MG63 (cell line): ENCODE results near the gene FARS2. TPM values are rescaled to one million over a fixed set of nuclear protein-coding genes. Genes with fewer than 3 reads are reported as not detected.

ENCODE experiments used
- DNase-seq: peaks from one replicate; pipeline ENCODE4 v3.0.0-alpha.2; 2020
- H3K27me3 ChIP-seq: fragments of 250-450 bp; sonication (Bioruptor Pico); 2 replicates; pipeline ENCODE4 v1.5.1; 2020; ENCODE audit warnings: mild to moderate bottlenecking, moderate library complexity
- H3K36me3 ChIP-seq: fragments of 250-450 bp; sonication (Bioruptor Pico); 2 replicates; pipeline ENCODE4 v1.5.1; 2020; ENCODE audit warnings: mild to moderate bottlenecking, moderate library complexity
- H3K4me3 ChIP-seq: fragments of 250-450 bp; sonication (Bioruptor Pico); 2 replicates; pipeline ENCODE4 v1.5.1; 2020; ENCODE audit warnings: mild to moderate bottlenecking, moderate library complexity
- H3K9me3 ChIP-seq: fragments of 250-450 bp; sonication (Bioruptor Pico); 2 replicates; pipeline ENCODE4 v1.5.1; 2020; ENCODE audit warnings: mild to moderate bottlenecking, moderate library complexity
- total RNA-seq: library from RNA; depleted of rRNA; stranded (reverse); fragments of >200 nt; shearing (Covaris generic); gene quantifications from 2 replicates; pipeline ENCODE4 v1.2.3, GENCODE V29; 2014; ENCODE audit warnings: low replicate concordance

The FARS2 gene
- total RNA-seq, 1 experiment from 2014 or later = 17.3 TPM

DNA sequence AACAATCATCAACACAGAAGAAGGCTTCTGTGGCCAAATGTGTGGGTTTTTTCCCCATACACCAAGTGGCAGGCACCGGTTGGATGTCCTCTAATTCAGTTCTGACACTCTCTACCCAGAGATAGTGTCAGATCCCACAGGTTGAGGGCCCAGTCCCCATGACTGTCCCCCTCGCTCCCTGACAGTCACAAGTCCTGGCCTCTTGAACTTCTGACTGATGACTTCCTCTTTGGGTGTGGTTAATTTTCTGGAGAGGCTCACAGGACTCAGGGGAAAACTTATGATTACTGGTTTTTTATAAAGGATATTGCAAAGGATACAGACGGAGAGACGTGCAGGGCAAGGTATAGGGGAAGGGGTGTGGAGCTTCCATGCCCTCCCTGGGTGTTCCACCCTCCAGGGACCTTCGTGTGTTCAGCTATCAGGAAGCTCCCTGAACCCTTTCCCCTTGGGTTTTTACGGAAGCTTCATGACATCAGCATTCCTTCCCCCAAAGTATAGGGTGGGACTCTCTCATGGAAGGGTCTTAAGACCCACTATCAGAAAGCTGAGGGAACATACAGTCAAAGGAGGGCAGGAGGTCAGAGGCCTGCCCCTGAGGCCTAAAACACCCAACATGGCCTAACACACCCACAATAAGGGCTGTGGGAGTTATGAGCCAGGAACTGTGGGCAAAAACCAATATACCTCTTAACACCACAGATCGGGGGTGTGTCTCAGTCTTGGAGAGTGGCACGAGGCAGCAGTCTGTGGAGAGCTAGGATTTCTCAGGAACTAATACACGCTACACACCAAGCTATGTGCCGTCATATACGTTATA, 33.3 kb downstream of the FARS2 start:
- H3K9me3 ChIP-seq = no peaks in the 10 kb centered on the region

DNA sequence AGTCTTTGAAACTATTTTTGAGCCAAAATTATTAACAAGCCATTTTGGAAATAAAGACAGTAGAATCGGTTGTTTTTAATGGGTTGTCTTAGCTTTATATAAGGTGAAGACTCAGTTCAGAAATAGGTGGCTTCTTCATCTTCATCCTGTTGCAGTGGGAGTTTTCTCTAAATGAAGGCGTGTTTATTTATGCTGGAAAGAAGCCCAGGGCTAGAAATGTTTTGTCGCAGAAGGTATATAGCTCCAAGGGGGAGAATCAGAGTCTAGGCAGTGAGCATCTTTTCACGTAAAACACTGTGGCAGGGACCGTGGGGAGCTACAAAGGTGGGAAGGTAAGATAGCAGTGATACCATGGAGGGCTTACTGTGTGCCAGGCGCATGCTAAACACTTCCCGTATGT, 34.3 kb downstream of the FARS2 start:
- Histone ChIP-seq H3K27me3 (no peaks in the 10 kb centered on the region), H3K36me3 (no peaks in the 10 kb centered on the region), H3K4me3 (no peak overlapping the region), H3K9me3 (no peaks in the 10 kb centered on the region)
- no peak for DNase-seq

More for the DNA sequence above, 33.3 kb downstream of the FARS2 start:
- Histone ChIP-seq H3K27me3 (no peaks in the 10 kb centered on the region), H3K4me3 (no peak overlapping the region), H3K36me3 (no peaks in the 10 kb centered on the region)
- DNase-seq = no peak

DNA sequence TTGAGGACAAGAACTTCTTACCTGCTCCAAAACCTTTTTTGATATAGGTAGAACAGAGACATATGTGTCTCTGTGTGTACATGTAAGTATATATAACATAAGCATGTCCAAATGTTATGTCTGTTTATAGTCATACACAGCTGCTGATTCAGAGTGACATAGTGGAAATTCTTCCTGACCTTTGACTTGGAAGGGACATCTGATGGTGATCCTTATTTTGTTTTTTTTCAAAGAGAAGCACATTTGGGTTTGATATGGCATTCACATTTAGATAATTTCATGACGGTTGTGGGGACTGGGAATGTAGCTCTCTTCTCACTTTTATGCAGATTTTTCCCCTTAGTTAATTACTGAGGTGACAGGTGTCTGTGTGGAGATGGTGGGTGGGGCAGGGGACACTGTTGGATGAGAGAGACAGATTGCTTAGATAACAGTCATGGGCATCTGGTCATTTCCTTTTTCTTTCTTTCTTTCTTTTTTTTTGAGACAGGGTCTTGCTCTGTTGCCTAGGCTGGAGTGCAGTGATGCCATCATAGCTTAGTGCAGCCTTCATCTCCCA, 39.0 kb downstream of the FARS2 start:
- Histone ChIP-seq H3K9me3 (no peaks in the 10 kb centered on the region), H3K36me3 (no peaks in the 10 kb centered on the region), H3K4me3 (no peak overlapping the region), H3K27me3 (no peaks in the 10 kb centered on the region)
- DNase-seq = no peak

DNA sequence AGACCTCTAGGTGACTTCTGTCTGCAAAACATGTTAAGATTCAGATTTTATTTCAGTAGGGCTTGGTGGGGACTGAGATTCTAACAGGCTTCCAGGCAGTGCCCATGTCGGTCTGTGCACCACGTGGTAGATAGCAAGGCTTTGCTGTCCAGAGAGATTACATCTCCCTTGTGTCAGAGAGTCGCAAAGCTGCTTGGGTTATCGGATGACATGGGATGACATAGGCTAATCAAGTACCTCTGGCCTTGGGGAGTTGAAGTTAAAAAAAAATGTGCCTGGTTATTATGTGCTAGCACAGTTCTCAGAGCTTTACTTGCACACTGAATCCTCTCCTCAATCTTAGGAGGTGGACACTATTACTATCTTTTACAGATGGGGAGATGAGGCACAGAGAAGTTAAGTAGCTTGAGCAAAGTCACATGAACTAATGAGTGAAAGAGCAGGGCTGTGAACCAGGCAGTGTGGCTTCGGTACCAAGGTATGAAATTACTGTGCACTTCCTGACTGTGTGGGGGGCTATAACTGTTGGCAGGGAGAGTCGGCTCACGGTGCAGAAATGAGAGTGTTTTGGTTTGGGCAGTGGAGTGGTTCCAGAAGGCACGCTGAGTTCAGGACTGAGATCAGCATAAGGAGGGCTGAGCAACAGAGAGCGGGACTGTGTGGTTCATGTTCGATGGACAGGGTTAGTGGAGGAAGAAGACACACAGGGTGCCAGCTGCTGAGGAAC, 41.1 kb downstream of the FARS2 start:
- H3K27me3 ChIP-seq = no peaks in the 10 kb centered on the region
- no peak for DNase-seq
- no peaks in the 10 kb centered on the region for H3K9me3 ChIP-seq
- H3K36me3 ChIP-seq = no peaks in the 10 kb centered on the region
- no peak overlapping the region for H3K4me3 ChIP-seq

DNA sequence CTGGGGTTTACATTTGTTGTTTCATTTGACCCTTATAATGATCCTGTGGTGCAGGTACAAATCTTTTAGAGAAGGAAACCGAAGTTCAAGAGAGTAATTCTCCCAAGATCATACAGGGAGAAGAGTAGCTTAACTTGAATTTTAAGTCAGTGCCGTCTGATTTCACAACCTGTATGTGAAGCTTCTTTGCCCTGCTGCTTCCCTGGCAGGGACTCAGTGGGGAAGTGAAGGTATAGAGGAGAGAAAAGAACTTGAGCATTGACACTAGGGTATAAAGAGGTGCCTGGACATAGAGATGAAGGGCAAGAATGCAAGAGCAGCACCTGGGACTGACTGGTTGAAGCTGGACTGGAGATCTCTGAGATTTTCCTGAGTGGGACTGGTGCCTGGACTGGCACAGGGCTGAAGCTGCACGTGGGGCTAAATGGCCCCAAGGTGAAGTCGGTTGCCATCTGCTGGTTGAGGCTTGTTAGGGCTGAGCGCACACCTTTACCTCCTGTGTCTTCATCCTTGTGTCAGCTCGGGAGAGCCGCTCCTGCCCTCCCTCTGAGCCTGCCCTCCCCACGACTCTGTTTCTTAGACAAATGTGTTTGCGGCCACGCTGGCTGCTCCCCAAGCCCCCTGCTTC, 41.8 kb downstream of the FARS2 start:
- Histone ChIP-seq H3K9me3 (no peaks in the 10 kb centered on the region), H3K36me3 (no peaks in the 10 kb centered on the region), H3K27me3 (no peaks in the 10 kb centered on the region), H3K4me3 (no peak overlapping the region)
- no peak for DNase-seq

DNA sequence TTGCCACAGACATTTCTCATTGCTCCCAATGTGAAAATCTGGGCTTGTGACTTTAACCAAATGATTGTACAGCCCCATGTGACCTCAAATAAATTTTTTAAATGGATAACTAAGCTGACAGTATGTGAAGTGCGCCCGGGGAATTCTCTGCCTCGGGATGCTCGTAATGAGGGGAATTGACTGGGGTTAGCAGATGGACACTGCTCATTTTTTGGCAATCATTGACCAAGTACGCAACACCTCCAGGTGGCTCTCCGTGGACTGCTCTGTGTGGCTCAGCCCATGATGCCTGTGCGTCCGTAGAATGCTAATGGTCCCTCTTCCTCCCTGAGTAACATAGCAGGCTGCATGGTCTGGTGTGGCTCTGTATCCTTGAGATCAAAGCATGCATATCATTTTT, 42.4 kb downstream of the FARS2 start:
- no peak overlapping the region for H3K4me3 ChIP-seq
- H3K9me3 ChIP-seq = no peaks in the 10 kb centered on the region
- DNase-seq = no peak
- peaks cover 3% of the 10 kb centered on the region; the same call in 1 of the 2 replicates for H3K36me3 ChIP-seq
- no peaks in the 10 kb centered on the region for H3K27me3 ChIP-seq

DNA sequence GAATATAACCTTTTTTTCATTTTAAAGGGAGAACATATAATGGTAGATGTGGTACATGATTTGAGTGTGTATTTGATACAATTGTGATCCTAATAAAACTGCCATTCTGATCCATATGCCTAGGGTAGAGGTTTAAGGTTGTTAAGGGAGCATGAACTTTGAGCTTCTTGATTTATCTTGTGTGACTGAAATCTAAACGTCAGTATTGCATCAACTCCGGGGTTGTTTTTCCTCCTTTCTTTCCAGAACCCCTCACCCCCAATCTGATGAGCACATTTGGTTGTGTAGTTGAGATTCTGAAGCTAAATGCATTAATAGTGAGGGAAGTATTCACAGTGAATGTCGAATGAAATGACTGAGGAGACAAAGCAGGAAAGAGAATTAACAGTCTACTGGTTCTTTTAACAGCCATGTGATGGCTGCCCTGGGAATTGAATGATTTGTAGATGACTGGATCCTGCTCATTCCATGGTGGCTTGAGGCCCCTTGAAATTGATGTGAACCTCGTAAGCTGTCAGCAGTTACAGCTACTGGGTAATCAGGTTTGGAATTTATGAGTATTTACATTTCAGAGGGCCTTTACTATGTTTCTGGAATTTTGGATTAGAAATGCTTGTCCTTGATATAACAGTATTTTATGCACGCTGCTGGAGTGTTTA, 44.8 kb downstream of the FARS2 start:
- no peaks in the 10 kb centered on the region for H3K27me3 ChIP-seq
- peaks cover 3% of the 10 kb centered on the region; the same call in 1 of the 2 replicates for H3K36me3 ChIP-seq
- no peak for DNase-seq
- no peaks in the 10 kb centered on the region for H3K9me3 ChIP-seq
- H3K4me3 ChIP-seq = no peak overlapping the region

DNA sequence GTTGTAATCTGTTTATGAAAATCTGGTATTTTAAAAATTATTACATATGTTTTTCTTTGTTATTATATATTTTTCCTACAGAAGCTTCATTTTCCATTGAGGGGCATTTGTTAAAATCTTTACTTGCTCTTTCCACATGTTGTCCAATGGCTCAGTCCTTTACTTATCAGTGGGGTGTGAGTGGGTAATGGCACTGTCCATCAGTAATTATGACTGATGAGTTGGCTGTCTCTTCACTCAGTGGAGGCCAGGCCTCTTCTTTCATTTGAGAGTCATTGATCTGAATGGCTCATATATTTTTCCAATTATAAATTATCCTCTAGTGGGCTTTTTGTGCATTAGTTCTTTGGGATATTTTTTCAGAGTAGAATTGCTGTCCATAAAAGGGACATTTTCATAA, 45.7 kb downstream of the FARS2 start:
- Histone ChIP-seq H3K9me3 (no peaks in the 10 kb centered on the region), H3K36me3 (peaks cover 3% of the 10 kb centered on the region; the same call in 1 of the 2 replicates), H3K27me3 (no peaks in the 10 kb centered on the region), H3K4me3 (no peak overlapping the region)
- no peak for DNase-seq

DNA sequence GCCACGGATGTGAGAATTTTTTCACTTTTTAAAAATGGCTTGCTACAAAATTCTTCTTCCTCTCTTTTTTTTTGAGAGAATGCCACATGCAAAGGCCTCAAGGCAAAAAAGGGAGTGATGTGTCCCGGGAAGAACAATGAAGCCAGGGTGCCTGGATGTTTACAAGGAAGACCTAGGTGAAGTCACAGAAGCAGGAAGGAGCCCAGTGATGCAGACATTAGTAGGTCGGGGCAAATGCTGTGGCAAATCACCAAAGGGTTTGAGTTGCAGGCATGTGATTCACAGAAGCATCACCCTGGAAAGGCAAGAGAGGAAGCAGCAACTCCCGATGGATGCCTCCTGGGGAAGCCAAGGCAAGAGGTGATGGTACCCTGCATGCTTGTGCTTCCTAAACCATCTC, 46.8 kb downstream of the FARS2 start:
- Histone ChIP-seq H3K27me3 (no peaks in the 10 kb centered on the region), H3K36me3 (peaks cover 3% of the 10 kb centered on the region; the same call in 1 of the 2 replicates), H3K4me3 (no peak overlapping the region), H3K9me3 (no peaks in the 10 kb centered on the region)
- DNase-seq = no peak

DNA sequence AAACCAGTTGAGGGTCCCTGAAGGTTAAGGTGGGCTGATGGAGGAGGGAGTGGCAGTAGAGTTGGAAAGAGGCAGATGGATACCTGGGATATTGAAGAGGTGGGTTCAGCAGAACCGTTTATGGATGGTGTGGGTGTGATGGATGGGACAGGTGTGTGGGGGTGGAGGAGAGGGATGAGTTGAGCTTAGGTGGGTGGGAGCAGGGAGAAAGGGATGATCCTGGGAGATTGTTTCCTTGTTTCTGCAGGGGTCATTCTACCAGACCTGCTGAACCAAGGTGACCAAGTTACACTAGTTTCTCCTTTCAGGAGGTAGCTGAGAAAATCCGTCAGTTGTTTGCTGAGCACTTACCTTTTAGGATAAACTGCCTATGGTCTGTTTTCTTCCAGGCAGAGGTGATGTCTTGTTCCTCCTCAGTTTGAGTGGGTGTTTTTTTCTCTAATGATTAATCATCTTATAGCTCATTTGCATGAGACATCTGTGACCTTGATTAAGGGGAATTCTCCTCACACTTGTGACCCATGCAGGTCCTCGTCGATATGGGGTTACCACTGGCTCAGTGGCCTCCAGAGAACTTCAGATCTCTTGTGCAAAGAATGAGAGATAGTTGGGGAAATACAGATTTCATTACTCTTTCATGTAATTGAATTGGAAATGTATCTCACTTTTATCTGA, 53.0 kb downstream of the FARS2 start:
- no peaks in the 10 kb centered on the region for H3K36me3 ChIP-seq
- DNase-seq = no peak
- H3K4me3 ChIP-seq = no peak overlapping the region
- no peaks in the 10 kb centered on the region for H3K9me3 ChIP-seq
- H3K27me3 ChIP-seq = no peaks in the 10 kb centered on the region

DNA sequence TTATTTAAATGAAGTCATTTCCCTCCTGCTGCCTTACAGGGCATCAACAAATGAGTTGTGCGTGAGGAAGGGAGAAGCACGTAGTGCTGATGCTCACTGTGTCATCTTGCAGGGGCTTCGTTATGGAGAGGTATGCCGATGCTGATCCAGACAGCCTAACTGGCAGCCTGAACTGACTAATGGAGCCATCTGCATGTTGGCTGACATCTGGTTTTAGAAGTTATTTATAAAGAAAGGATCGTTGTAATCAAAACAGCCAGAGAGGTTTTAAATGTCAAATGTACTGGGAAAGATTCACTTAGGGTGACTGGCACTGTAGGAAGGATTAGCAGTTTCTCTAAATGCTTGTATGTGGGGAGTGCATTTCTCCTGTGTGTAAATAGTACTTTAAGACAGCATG, 54.6 kb downstream of the FARS2 start:
- no peak for DNase-seq
- H3K27me3 ChIP-seq = no peaks in the 10 kb centered on the region

DNA sequence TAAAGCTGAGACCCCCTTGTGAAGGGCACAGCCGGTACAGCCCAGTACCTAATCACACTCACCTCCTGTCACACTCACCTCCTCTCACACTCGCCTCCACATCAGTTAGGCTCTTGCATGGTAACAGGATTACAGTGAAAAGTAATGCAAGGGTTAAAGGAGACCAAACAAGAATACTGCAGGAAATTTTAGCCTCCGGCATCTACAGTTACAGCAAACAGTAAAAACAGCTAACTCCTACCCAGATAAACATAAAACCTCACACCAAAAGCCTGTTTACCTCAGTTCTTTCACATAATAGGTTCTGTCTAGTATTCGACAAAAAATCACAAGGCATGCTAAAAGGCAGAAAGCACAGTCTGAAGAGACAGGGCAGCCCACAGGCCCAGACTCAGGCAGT, 55.6 kb downstream of the FARS2 start:
- DNase-seq = no peak

More for the DNA sequence above, 54.6 kb downstream of the FARS2 start:
- Histone ChIP-seq H3K36me3 (no peaks in the 10 kb centered on the region), H3K9me3 (no peaks in the 10 kb centered on the region), H3K4me3 (no peak overlapping the region)

DNA sequence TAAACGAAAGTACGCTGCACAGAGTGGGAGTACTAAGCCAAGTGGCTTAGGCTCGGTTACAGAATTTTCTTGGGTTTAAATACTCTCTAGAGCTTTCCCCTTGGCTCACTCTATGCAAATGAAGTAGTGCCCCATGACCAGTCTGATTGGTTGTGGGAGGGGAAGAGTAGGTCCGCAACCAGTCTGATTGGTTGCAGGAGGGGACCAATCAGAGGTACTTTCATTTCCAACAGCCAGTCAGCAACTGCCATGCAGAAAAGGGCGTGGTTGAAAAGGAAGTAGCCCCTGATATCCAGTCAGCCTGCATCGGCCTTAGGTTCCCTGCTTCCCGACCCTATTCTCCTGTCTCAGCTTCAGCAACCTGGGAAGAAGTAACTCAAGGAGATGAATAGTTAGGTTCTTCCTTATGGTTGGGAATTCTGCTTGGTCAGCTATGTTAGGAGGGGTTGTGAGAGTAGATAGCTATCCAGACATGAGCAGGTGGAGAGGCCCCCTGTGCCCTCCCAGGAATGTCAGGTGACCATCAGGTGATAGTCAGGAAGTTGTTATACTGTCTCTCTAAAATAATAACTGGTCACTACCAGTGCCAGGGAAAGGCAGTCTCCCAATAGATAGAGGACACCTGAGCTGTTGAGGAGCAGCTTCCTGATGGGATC, 57.4 kb downstream of the FARS2 start:
- no peaks in the 10 kb centered on the region for H3K36me3 ChIP-seq
- H3K27me3 ChIP-seq = no peaks in the 10 kb centered on the region
- H3K4me3 ChIP-seq = no peak overlapping the region
- no peaks in the 10 kb centered on the region for H3K9me3 ChIP-seq
- DNase-seq = no peak

More for the DNA sequence above, 55.6 kb downstream of the FARS2 start:
- H3K4me3 ChIP-seq = no peak overlapping the region
- H3K36me3 ChIP-seq = no peaks in the 10 kb centered on the region
- no peaks in the 10 kb centered on the region for H3K9me3 ChIP-seq
- H3K27me3 ChIP-seq = no peaks in the 10 kb centered on the region

DNA sequence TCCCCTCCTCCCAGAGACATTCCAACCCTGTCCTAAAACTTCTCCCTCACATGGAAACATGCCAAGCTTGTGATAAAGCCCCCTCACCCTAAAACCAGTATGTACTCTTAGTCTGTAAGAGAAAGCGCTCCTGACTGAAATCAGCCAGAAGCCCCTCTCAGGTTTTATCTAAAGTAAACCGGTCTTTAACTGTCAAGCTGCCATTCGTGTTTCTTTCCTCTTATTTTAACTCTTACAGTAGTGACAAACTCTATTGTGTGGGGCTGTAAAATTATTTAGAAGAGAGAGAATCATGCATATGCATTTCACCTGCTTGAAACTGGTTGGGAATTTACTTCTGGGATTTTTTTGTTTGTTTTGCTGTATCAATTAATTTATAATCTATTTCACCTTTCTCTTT, 62.7 kb downstream of the FARS2 start:
- Histone ChIP-seq H3K36me3 (no peaks in the 10 kb centered on the region), H3K4me3 (no peak overlapping the region), H3K27me3 (no peaks in the 10 kb centered on the region), H3K9me3 (no peaks in the 10 kb centered on the region)
- no peak for DNase-seq

DNA sequence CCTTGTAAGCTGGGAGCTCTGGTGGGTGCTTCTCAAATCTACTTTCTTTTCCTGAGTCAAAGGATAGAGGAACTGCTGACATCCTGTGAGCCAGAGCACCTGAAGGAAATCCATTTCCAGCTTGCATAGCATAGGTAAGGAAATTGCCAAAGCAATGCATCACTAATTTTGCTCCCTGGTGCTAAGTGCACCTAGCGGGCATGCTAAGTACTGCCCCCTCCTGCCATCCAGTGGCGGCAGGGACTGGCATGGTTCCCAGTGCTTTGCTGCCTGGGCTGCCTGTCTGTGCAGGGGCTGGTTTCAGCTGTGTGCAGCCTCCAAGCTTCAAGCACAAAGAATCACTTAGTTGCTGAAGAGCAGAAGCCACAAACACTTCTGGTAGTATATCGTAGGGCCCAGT, 63.9 kb downstream of the FARS2 start:
- no peak for DNase-seq
- H3K27me3 ChIP-seq = no peaks in the 10 kb centered on the region
- no peaks in the 10 kb centered on the region for H3K9me3 ChIP-seq
- no peak overlapping the region for H3K4me3 ChIP-seq
- no peaks in the 10 kb centered on the region for H3K36me3 ChIP-seq
